ENCODE results near the gene INSIG2.

GRCh38 chr2:118124288-118124891 is 36.1 kb downstream of the INSIG2 start:
- TF ChIP-seq CTCF (conservative IDR thresholded peaks at IDR 0.05; ENCODE audit: low read depth, low read length) = no peak
- TF ChIP-seq EZH2 (IDR thresholded peaks at IDR 0.05; ENCODE audit: borderline replicate concordance, low read depth, low read length, poor library complexity, severe bottlenecking) = no peak
